H54 (cell line): Measurements from ENCODE around the gene ITPKC.
"Not testable (repeated sequence)": the region's sequence is repeated elsewhere in the genome, so short reads cannot be mapped to it uniquely, and the experiment has no call there.

Source experiments
- DNase-seq: peaks from one replicate; pipeline ENCODE4 v3.0.0; 2011; ENCODE audit warnings: low spot score, mixed read lengths; ENCODE audit not compliant: insufficient read length
- FAIRE-seq: peaks from 3 replicates; lab custom pipeline; 2011; peaks lifted over from hg19 to GRCh38; lab: Jason Lieb, UNC
- POLR2A ChIP-seq: IDR thresholded peaks from 2 replicates; pipeline ENCODE4 v1.6.1; 2011; ENCODE audit warnings: low read depth, mild to moderate bottlenecking, low read length

ITPKC gene

GRCh38 chr19:40783711-40784110 is 66.8 kb downstream of the ITPKC start:
- FAIRE-seq = no peak
- TF ChIP-seq POLR2A = no peak
- no peak for DNase-seq

- not testable (repeated sequence) for DNase-seq, FAIRE-seq
These were observed 67.2 kb downstream of the ITPKC start for GRCh38 chr19:40784146-40784545.

- TF ChIP-seq POLR2A = no peak
- no peak for DNase-seq
- no peak for FAIRE-seq
These were observed 68.6 kb downstream of the ITPKC start for GRCh38 chr19:40785526-40785925.

- no peak for TF ChIP-seq POLR2A
- FAIRE-seq (no peak), DNase-seq (no peak)
These were observed 69.4 kb downstream of the ITPKC start for GRCh38 chr19:40786060-40787037.
